SK-N-SH treated with all-trans-retinoic acid at 6 μM for 48 hours (cell line): Measurements from ENCODE around the gene VCPKMT.

Experiments used
- ATAC-seq: fragments of 200-7000 bp; cut with Tn5 transposase; 3 replicates; pipeline ENCODE4 v1.9.1; 2020; ENCODE audit warnings: mild to moderate bottlenecking, moderate library complexity
- ARNTL ChIP-seq: fragments of 450-650 bp; formaldehyde crosslinking; IDR thresholded peaks from 2 replicates; pipeline ENCODE4 v1.5.0; 2020; ENCODE audit warnings: low read depth, mild to moderate bottlenecking, moderate library complexity, borderline replicate concordance
- BACH2 ChIP-seq: fragments of 250-450 bp; sonication (Bioruptor Pico); IDR thresholded peaks from 2 replicates; pipeline ENCODE4 v1.9.0; 2021; ENCODE audit warnings: mild to moderate bottlenecking, borderline replicate concordance
- CREB5 ChIP-seq: fragments of 250-450 bp; sonication (Bioruptor Pico); IDR thresholded peaks from 2 replicates; pipeline ENCODE4 v1.5.1; 2020; ENCODE audit warnings: low read depth, mild to moderate bottlenecking, moderate library complexity
- ESRRG ChIP-seq: fragments of 250-450 bp; sonication (Bioruptor Pico); IDR thresholded peaks from 2 replicates; pipeline ENCODE4 v1.6.1; 2021; ENCODE audit warnings: mild to moderate bottlenecking
- GLIS3 ChIP-seq: fragments of 250-450 bp; sonication (Bioruptor Pico); IDR thresholded peaks from 2 replicates; pipeline ENCODE4 v1.5.0; 2020; ENCODE audit warnings: mild to moderate bottlenecking, moderate library complexity
- ISL1 ChIP-seq: fragments of 250-450 bp; sonication (Bioruptor Pico); IDR thresholded peaks from 2 replicates; pipeline ENCODE4 v2.1.2; 2022; ENCODE audit warnings: mild to moderate bottlenecking, moderate library complexity
- OSR1 ChIP-seq: fragments of 250-450 bp; sonication (Bioruptor Pico); IDR thresholded peaks from 2 replicates; pipeline ENCODE4 v1.8.0; 2022; ENCODE audit warnings: moderate library complexity, mild to moderate bottlenecking, inconsistent platforms
- PATZ1 ChIP-seq: fragments of 250-450 bp; sonication (Bioruptor Pico); IDR thresholded peaks from 2 replicates; pipeline ENCODE4 v1.8.0; 2020; ENCODE audit warnings: mild to moderate bottlenecking, moderate library complexity, borderline replicate concordance
- POU6F1 ChIP-seq: fragments of 250-450 bp; sonication (Bioruptor Pico); IDR thresholded peaks from 2 replicates; pipeline ENCODE4 v1.8.0; 2021; ENCODE audit warnings: low read depth, mild to moderate bottlenecking, moderate library complexity, borderline replicate concordance
- PPARA ChIP-seq: fragments of 250-450 bp; sonication (Bioruptor Pico); IDR thresholded peaks from 2 replicates; pipeline ENCODE4 v1.5.0; 2020; ENCODE audit warnings: mild to moderate bottlenecking, borderline replicate concordance
- RARB ChIP-seq: fragments of 250-450 bp; sonication (Bioruptor Pico); IDR thresholded peaks from 2 replicates; pipeline ENCODE4 v1.8.0; 2021; ENCODE audit warnings: mild to moderate bottlenecking, moderate library complexity
- TCF4 ChIP-seq: fragments of 250-450 bp; sonication (Bioruptor Pico); IDR thresholded peaks from 2 replicates; pipeline ENCODE4 v1.8.0; 2021; ENCODE audit warnings: mild to moderate bottlenecking, moderate library complexity, borderline replicate concordance
- TSHZ2 ChIP-seq: fragments of 250-450 bp; sonication (Bioruptor Pico); IDR thresholded peaks from 2 replicates; pipeline ENCODE4 v1.5.0; 2020; ENCODE audit warnings: mild to moderate bottlenecking, moderate library complexity
- ZC3H10 ChIP-seq: fragments of 250-450 bp; sonication (Bioruptor Pico); IDR thresholded peaks from 2 replicates; pipeline ENCODE4 v1.5.1; 2021; ENCODE audit warnings: mild to moderate bottlenecking, moderate library complexity
- ZFP3 ChIP-seq: fragments of 250-450 bp; sonication (Bioruptor Pico); IDR thresholded peaks from 2 replicates; pipeline ENCODE4 v1.5.0; 2020; ENCODE audit warnings: mild to moderate bottlenecking, moderate library complexity
- ZFP30 ChIP-seq: fragments of 450-650 bp; formaldehyde crosslinking; IDR thresholded peaks from 2 replicates; pipeline ENCODE4 v1.5.0; 2022; ENCODE audit warnings: mild to moderate bottlenecking, moderate library complexity
- ZNF565 ChIP-seq: fragments of 450-650 bp; formaldehyde crosslinking; conservative IDR thresholded peaks from 2 replicates; pipeline ENCODE4 v1.5.0; 2020; ENCODE audit warnings: low read depth, mild to moderate bottlenecking, moderate library complexity

The VCPKMT gene

GRCh38 chr14:50084666-50085065 lies 31.7 kb downstream of the VCPKMT start:
- no peak for ATAC-seq
- TF ChIP-seq ZFP30 (CRISPR knock-in tag), result no peak

GRCh38 chr14:50083467-50084337 lies 32.7 kb downstream of the VCPKMT start:
- no peak for ATAC-seq
- TF ChIP-seq OSR1 (CRISPR knock-in tag) (no peak), ISL1 (CRISPR knock-in tag) (no peak), PATZ1 (CRISPR knock-in tag) (no peak), ESRRG (CRISPR knock-in tag) (no peak), TCF4 (no peak), PPARA (CRISPR knock-in tag) (no peak), ARNTL (CRISPR knock-in tag) (no peak), ZFP3 (no peak), ZFP30 (CRISPR knock-in tag) (no peak), POU6F1 (CRISPR knock-in tag) (no peak)

- TF ChIP-seq BACH2 (CRISPR knock-in tag) (no peak), CREB5 (CRISPR knock-in tag) (no peak), ZNF565 (CRISPR knock-in tag) (no peak), ZFP30 (CRISPR knock-in tag) (no peak), OSR1 (CRISPR knock-in tag) (no peak), TCF4 (no peak), PATZ1 (CRISPR knock-in tag) (no peak), ZC3H10 (CRISPR knock-in tag) (no peak), TSHZ2 (CRISPR knock-in tag) (no peak), RARB (CRISPR knock-in tag) (no peak), GLIS3 (CRISPR knock-in tag) (no peak)
- ATAC-seq, result no peak
Observed at GRCh38 chr14:50082784-50083466, 33.4 kb downstream of the VCPKMT start.
